H9 (cell line): ENCODE data around the gene PJVK. TPM values are rescaled to one million over a fixed set of nuclear protein-coding genes. Genes with fewer than 3 reads are reported as not detected.

Source experiments
- DNase-seq: peaks from one replicate; pipeline ENCODE4 v3.0.0-alpha.2; 2017
- H2AFZ ChIP-seq: one replicate; pipeline ENCODE4 v1.6.1; 2013; ENCODE audit warnings: mild to moderate bottlenecking, low read length, control low read depth, moderate library complexity
- H2AK5ac ChIP-seq: 2 replicates; pipeline ENCODE4 v1.6.1; 2013; ENCODE audit warnings: low read length, control low read depth, mixed read lengths; ENCODE audit not compliant: insufficient read length
- H2BK120ac ChIP-seq: one replicate; pipeline ENCODE4 v1.6.1; 2013; ENCODE audit warnings: low read depth, mild to moderate bottlenecking, low read length, control low read depth, inconsistent platforms; ENCODE audit not compliant: poor library complexity, severe bottlenecking
- H2BK12ac ChIP-seq: 2 replicates; pipeline ENCODE4 v1.6.1; 2013; ENCODE audit warnings: low read length, control low read depth, mixed read lengths, low read depth; ENCODE audit not compliant: insufficient read length
- H2BK15ac ChIP-seq: 2 replicates; pipeline ENCODE4 v1.6.1; 2013; ENCODE audit warnings: low read depth, low read length, control low read depth
- H2BK20ac ChIP-seq: one replicate; pipeline ENCODE4 v1.6.1; 2013; ENCODE audit warnings: low read depth, mild to moderate bottlenecking, low read length, control low read depth, inconsistent platforms; ENCODE audit not compliant: poor library complexity, severe bottlenecking
- H2BK5ac ChIP-seq: 2 replicates; pipeline ENCODE4 v1.6.1; 2013; ENCODE audit warnings: low read length, control low read depth, mixed read lengths; ENCODE audit not compliant: insufficient read length
- H3K14ac ChIP-seq: 2 replicates; pipeline ENCODE4 v1.6.1; 2013; ENCODE audit warnings: low read length, control low read depth; ENCODE audit not compliant: insufficient read depth
- H3K18ac ChIP-seq: 2 replicates; pipeline ENCODE4 v1.6.1; 2013; ENCODE audit warnings: low read depth, mild to moderate bottlenecking, mixed read lengths, low read length, control low read depth; ENCODE audit not compliant: insufficient read length
- H3K23ac ChIP-seq: 2 replicates; pipeline ENCODE4 v1.6.1; 2013; ENCODE audit warnings: low read length, control low read depth, mixed read lengths, low read depth; ENCODE audit not compliant: insufficient read length
- H3K23me2 ChIP-seq: 2 replicates; pipeline ENCODE4 v1.6.1; 2013; ENCODE audit warnings: low read depth, mild to moderate bottlenecking, mixed read lengths, low read length, control low read depth; ENCODE audit not compliant: insufficient read length, poor library complexity, severe bottlenecking
- H3K27ac ChIP-seq: 2 replicates; pipeline ENCODE4 v1.5.1; 2013; ENCODE audit warnings: low read length, control low read depth, mixed read lengths, low read depth; ENCODE audit not compliant: insufficient read length
- H3K27me3 ChIP-seq: 2 replicates; pipeline ENCODE4 v1.6.1; 2013; ENCODE audit warnings: low read length, control low read depth, inconsistent platforms; ENCODE audit not compliant: insufficient read depth
- H3K4ac ChIP-seq: 2 replicates; pipeline ENCODE4 v1.6.1; 2013; ENCODE audit warnings: low read depth, mild to moderate bottlenecking, control low read depth, inconsistent platforms, low read length, moderate library complexity
- H3K4me1 ChIP-seq: 2 replicates; pipeline ENCODE4 v1.6.1; 2013; ENCODE audit warnings: low read length, control low read depth, inconsistent platforms; ENCODE audit not compliant: insufficient read depth
- H3K4me2 ChIP-seq: 2 replicates; pipeline ENCODE4 v1.6.1; 2013; ENCODE audit warnings: low read length, control low read depth, mixed read lengths; ENCODE audit not compliant: insufficient read length, insufficient read depth
- H3K56ac ChIP-seq: 2 replicates; pipeline ENCODE4 v1.6.1; 2013; ENCODE audit warnings: low read depth, mild to moderate bottlenecking, mixed read lengths, low read length, control low read depth; ENCODE audit not compliant: insufficient read length
- H3K79me1 ChIP-seq: 2 replicates; pipeline ENCODE4 v1.6.1; 2013; ENCODE audit warnings: low read depth, mild to moderate bottlenecking, moderate library complexity, low read length, control low read depth, inconsistent platforms; ENCODE audit not compliant: insufficient read depth, poor library complexity, severe bottlenecking
- H3K79me2 ChIP-seq: 2 replicates; pipeline ENCODE4 v1.6.1; 2013; ENCODE audit warnings: low read length, control low read depth, inconsistent platforms; ENCODE audit not compliant: insufficient read depth
- H3K9ac ChIP-seq: 2 replicates; pipeline ENCODE4 v1.6.1; 2013; ENCODE audit warnings: low read length, control low read depth, mixed read lengths; ENCODE audit not compliant: insufficient read length; ENCODE audit errors: extremely low read depth
- H3K9me3 ChIP-seq: one replicate; pipeline ENCODE4 v1.6.1; 2013; ENCODE audit warnings: low read depth, low read length, inconsistent platforms; ENCODE audit not compliant: control insufficient read depth
- H3T11ph ChIP-seq: one replicate; pipeline ENCODE4 v1.6.1; 2013; ENCODE audit warnings: mild to moderate bottlenecking, low read length, control low read depth, inconsistent platforms
- H4K20me1 ChIP-seq: one replicate; pipeline ENCODE4 v1.6.1; 2013; ENCODE audit not compliant: control insufficient read depth, insufficient read length, insufficient read depth
- H4K5ac ChIP-seq: 2 replicates; pipeline ENCODE4 v1.6.1; 2013; ENCODE audit warnings: low read depth, mild to moderate bottlenecking, mixed read lengths, low read length, control low read depth; ENCODE audit not compliant: insufficient read length
- H4K8ac ChIP-seq: replicated peaks from 2 replicates; pipeline ENCODE4 v1.6.1; 2013; ENCODE audit warnings: low read length, control low read depth, mixed read lengths, low read depth; ENCODE audit not compliant: insufficient read length
- H4K91ac ChIP-seq: 2 replicates; pipeline ENCODE4 v1.6.1; 2013; ENCODE audit warnings: low read depth, mild to moderate bottlenecking, moderate library complexity, mixed read lengths, low read length, control low read depth; ENCODE audit not compliant: insufficient read length
- H3K27ac Mint-ChIP-seq, 3 experiments: 2 replicates in 2 of 3; 3 replicates in 1 of 3; pipeline ENCODE4 v1.8.0; 2020 to 2021; ENCODE audit warnings: mixed read lengths in 3 of 3, mild to moderate bottlenecking in 1 of 3, moderate library complexity in 1 of 3
- H3K27me3 Mint-ChIP-seq: 2 replicates; pipeline ENCODE4 v1.8.0; 2021; ENCODE audit warnings: low read depth, mild to moderate bottlenecking, moderate library complexity, mixed read lengths
- H3K36me3 Mint-ChIP-seq, 3 experiments: 2 replicates in 2 of 3; 3 replicates in 1 of 3; pipeline ENCODE4 v1.8.0; 2020 to 2021; ENCODE audit warnings: low read depth in 3 of 3, mixed read lengths in 3 of 3; ENCODE audit not compliant: insufficient read depth in 1 of 3
- H3K4me1 Mint-ChIP-seq, 2 experiments: 2 replicates each; pipeline ENCODE4 v1.8.0; 2020; ENCODE audit warnings: mixed read lengths in 2 of 2
- H3K4me3 Mint-ChIP-seq, 2 experiments: 2 replicates in 1 of 2; 3 replicates in 1 of 2; pipeline ENCODE4 v1.8.0; 2020 to 2021; ENCODE audit warnings: mild to moderate bottlenecking in 2 of 2, mixed read lengths in 2 of 2, moderate library complexity in 1 of 2
- H3K9me3 Mint-ChIP-seq, 2 experiments: 2 replicates in 1 of 2; 3 replicates in 1 of 2; pipeline ENCODE4 v1.8.0; 2020; ENCODE audit warnings: mild to moderate bottlenecking in 2 of 2, mixed read lengths in 2 of 2, moderate library complexity in 1 of 2
- CTCF ChIP-seq: fragments of 200-600 bp; sonication (generic); conservative IDR thresholded peaks from 3 replicates; pipeline ENCODE4 v1.8.0; 2021; ENCODE audit warnings: antibody characterized with exemption, mild to moderate bottlenecking
- WGBS: extraction: QIAGEN DNeasy Blood & Tissue Kit; methylation state at CpG from one replicate; pipeline ENCODE4 v1.1.7; 2013; ENCODE audit warnings: missing lambda C conversion rate, low lambda C conversion rate, mixed read lengths; ENCODE audit not compliant: insufficient read length; ENCODE audit errors: extremely low coverage; 5-methylcytosine and 5-hydroxymethylcytosine counted together
- total RNA-seq: library from RNA; stranded (reverse); gene quantifications from 2 replicates; pipeline ENCODE4 v1.2.1, GENCODE V29; 2021

Gene PJVK
- total RNA-seq, 1 experiment from 2014 or later, result 4.7 TPM

- Mint-ChIP-seq H3K27me3 (no peaks in the 10 kb centered on the region), H3K27ac (no peak overlapping the region), H3K9me3 (peaks cover 2 to 7% of the 10 kb centered on the region in 2 experiments; a peak in 3 of 5 replicates), H3K36me3 (peaks cover 16 to 50% (median 37%) of the 10 kb centered on the region in 3 experiments; a peak in 6 of 7 replicates), H3K4me1 (no peaks in the 10 kb centered on the region), H3K4me3 (no peak overlapping the region)
- Histone ChIP-seq H3K56ac (no peak overlapping the region), H2BK15ac (no peak overlapping the region), H4K8ac (no peak overlapping the region), H4K5ac (no peak overlapping the region), H2AFZ (no peak overlapping the region), H3K9me3 (no peaks in the 10 kb centered on the region), H4K20me1 (no peaks in the 10 kb centered on the region), H3K14ac (no peak overlapping the region), H3K27me3 (no peaks in the 10 kb centered on the region), H3K18ac (no peak overlapping the region), H3T11ph (no peak overlapping the region), H2AK5ac (no peak overlapping the region), H3K4ac (no peak overlapping the region), H3K27ac (no peak overlapping the region), H3K79me2 (no peaks in the 10 kb centered on the region), H2BK20ac (no peak overlapping the region), H4K91ac (no peak overlapping the region), H3K79me1 (no peaks in the 10 kb centered on the region), H2BK120ac (no peak overlapping the region), H3K4me2 (no peak overlapping the region), H3K23ac (no peak overlapping the region), H2BK5ac (no peak overlapping the region), H2BK12ac (no peak overlapping the region), H3K4me1 (no peaks in the 10 kb centered on the region), H3K23me2 (no peaks in the 10 kb centered on the region), H3K9ac (no peak overlapping the region)
- TF ChIP-seq CTCF, result no peak
- no peak for DNase-seq
- WGBS, result no CpG with 5 or more reads among the region's 3 CpGs
These were observed 24.8 kb upstream of the PJVK start for GRCh38 chr2:178426388-178426787.
